Kidney capillary endothelial cell (primary cell): Measurements from ENCODE around the gene HBQ1.
"Not testable (repeated sequence)": the region's sequence is repeated elsewhere in the genome, so short reads cannot be mapped to it uniquely, and the experiment has no call there.

Source experiments
- DNase-seq: peaks from one replicate; pipeline ENCODE4 v3.0.0-alpha.2; 2018; ENCODE audit warnings: low spot score

Gene HBQ1

DNA sequence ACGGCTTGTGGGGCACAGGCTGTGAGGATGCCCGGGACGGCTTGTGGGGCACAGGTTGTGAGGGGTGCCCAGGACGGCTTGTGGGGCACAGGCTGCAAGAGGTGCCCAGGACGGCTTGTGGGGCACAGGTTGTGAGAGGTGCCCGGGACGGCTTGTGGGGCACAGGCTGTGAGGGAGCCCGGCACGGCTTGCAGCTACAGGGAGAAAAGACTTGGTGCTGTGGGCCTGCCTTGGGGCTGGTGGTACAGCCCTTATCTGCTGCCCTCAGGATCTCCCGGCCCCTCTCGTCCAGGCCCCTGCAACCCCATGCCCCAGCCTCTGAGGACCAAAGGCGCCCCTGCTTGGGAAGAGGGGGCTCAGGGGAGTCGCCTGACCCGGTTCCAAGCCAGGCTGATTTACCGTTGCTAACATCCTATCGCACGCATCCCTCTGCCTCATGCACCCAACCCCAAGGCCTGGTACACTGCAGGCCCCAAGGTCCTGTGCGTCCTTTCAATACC is 19.5 kb upstream of the HBQ1 start:
- no peak for DNase-seq

DNA sequence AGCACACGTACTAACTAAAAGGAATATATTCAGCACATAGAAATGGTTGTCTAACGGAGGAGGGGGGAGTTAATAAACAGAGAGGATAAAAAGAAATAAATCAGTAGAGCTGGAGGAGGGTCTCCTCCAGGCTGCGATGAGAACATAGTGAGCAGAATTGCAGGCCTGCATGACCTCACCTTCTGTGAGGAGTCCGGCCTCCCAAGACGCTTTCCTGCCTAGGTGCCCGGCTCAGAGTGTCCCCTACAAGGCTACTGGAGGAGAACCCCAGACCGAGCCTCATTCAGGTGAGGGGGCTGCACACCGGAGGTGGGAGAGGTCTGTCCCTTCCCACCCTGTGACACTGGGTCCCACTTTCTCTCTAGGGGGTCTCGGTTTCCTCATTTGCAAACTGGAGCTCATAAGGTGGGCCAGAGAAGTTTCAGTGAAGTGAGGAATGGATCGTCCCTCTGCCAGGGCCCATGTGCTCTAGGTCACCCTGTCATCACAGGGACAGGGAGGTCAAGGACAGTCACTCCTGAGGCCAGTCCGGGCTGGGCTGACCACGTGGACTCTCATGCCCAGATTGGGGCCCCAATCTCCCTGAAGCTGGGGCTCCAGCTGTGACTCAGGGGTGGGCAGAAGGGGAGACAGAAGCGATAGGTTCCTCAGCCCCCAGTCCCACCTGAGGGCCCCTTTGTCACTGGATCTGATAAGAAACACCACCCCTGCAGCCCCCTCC is 17.8 kb upstream of the HBQ1 start:
- DNase-seq: no peak

DNA sequence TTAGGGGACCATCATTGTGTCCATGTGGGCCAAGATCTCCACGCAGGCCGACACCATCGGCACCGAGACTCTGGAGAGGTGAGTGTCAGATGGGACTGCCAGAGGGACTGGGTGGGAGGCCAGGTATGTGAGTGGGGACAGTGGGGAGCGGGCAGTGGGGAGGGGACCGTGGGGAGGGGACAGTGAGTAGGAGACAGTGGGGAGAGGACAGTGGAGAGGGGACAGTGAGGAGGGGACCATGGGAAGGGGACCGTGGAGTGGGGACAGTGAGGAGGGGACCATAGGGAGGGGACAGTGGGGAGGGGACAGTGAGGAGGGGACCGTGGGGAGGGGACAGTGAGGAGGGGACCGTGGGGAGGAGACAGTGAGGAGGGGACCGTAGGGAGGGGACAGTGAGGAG is 17.1 kb upstream of the HBQ1 start:
- not testable (repeated sequence) for DNase-seq

DNA sequence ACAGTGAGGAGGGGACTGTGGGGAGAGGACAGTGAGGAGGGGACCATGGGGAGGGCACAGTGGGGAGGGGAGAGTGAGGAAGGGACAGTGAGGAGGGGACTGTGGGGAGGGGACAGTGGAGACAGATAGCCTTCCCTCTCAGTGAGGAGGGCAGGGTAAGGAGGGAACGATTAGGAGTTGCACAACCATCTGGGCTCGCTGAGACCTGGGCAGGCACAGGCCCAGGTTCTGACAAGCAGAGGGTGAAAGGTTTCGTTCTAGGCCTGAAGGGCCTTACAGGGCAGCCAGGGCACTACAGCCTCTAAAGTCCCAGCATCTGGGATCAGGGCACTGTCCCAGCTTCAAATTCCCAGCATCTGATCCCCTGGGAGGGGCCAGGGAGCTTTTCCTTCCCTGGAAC is 16.6 kb upstream of the HBQ1 start:
- DNase-seq: not testable (repeated sequence)

DNA sequence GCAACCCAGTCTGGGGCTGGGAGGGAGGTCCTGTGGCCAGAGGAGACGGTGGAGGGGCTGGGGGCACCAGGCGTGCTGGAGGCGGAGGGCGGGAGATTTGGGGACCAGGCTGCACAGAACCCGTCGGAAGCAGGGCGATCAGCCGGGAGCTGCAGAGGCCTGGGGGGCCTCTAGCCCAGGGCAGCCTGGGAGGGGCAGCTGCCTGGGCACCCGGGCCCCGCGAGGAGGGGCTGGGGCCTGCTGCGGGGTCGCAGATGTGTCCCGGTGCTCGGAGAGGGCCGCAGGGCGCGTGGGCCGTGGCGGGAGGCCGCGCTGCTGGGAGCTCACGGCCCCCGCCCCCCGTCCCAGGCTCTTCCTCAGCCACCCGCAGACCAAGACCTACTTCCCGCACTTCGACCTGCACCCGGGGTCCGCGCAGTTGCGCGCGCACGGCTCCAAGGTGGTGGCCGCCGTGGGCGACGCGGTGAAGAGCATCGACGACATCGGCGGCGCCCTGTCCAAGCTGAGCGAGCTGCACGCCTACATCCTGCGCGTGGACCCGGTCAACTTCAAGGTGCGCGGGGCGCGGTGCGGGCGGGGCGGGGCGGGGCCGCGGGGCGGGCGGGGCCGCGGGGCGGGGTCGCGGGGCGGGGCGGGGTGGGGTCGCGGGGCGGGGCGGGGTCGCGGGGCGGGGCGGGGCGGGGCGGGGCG is 16.0 kb upstream of the HBQ1 start:
- DNase-seq: not testable (repeated sequence)

DNA sequence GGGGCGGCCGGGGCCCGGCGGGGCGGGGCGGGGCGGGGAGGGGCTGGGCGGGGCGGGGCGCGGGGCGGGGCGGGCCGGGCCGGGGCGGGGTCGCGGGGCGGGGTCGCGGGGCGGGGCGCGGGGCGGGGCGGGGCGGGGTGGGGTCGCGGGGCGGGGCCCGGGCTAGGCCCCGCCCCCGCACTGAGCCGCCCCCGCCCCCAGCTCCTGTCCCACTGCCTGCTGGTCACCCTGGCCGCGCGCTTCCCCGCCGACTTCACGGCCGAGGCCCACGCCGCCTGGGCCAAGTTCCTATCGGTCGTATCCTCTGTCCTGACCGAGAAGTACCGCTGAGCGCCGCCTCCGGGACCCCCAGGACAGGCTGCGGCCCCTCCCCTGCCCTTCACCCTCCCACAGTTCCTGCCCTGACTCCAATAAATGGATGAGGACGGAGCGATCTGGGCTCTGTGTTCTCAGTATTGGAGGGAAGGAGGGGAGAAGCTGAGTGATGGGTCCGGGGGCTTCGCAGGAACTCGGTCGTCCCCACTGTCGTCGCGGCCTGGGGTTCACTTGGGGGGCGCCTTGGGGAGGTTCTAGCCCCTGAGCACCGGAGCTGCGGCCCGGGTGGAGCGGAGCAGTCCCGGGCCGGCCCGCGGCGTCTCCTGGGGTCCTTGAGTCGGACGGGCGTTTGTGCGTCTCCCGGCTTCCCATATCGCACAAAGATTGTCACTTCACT is 15.3 kb upstream of the HBQ1 start:
- DNase-seq: no peak

DNA sequence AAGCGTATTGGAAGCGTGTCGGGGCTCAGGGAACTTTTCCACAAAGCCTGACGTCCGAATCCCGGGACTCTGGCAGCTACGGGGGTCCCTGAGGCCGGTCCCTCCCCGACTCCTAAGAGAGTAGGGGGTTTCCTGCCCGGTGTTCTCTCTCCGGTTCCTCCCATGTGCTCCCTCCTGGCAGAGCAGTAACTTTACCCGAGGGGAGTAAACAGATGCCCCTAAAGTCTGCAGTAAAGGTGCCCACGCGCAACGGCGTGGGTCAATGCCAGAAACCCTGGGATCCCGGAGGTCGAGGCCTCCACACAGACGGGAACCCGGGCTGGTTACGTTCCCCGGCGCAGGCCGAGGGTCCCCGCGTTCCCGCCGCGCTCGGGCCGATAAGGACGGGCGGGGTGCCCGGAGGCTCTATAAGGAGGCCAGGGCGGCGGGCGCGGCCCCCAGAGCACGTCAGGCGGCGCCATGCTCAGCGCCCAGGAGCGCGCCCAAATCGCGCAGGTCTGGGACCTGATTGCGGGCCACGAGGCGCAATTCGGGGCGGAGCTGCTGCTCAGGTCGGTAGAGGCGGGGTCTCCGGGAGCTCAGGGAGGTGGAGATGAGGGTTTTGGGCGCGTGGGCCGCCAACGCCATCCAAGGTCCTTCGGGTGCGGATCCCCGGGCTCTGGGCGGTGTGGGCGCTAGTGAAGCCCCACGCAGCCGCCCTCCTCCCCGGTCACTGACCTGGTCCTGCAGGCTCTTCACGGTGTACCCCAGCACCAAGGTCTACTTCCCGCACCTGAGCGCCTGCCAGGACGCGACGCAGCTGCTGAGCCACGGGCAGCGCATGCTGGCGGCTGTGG is 14.5 kb upstream of the HBQ1 start, which contains the start of gene HBM:
HBM (plus strand) TSS at position 440 of the 836 bp plus-strand sequence; CDS start at position 460, 20 bp downstream.
- DNase-seq: no peak

DNA sequence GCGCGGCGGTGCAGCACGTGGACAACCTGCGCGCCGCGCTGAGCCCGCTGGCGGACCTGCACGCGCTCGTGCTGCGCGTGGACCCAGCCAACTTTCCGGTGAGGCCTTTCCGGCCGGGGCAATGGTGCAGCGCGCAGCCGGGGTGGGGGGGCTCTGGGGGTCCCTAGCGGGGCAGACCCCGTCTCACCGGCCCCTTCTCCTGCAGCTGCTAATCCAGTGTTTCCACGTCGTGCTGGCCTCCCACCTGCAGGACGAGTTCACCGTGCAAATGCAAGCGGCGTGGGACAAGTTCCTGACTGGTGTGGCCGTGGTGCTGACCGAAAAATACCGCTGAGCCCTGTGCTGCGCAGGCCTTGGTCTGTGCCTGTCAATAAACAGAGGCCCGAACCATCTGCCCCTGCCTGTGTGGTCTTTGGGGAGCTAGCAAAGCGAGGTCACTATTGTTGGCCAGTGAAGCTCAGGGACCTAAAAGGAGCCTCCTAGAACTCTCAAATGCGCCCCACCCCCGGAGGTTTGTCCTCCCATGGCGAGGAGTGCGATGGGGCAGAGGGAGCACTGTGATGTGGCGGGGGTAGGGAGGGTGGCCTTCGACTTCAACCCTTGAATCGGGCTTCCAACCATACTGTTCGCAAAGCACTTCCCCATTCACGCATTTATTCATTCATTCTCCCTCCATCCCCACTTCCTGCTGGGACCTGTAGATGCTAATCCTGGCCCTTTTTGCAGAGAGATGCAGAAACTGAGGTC is 13.7 kb upstream of the HBQ1 start:
- no peak for DNase-seq

DNA sequence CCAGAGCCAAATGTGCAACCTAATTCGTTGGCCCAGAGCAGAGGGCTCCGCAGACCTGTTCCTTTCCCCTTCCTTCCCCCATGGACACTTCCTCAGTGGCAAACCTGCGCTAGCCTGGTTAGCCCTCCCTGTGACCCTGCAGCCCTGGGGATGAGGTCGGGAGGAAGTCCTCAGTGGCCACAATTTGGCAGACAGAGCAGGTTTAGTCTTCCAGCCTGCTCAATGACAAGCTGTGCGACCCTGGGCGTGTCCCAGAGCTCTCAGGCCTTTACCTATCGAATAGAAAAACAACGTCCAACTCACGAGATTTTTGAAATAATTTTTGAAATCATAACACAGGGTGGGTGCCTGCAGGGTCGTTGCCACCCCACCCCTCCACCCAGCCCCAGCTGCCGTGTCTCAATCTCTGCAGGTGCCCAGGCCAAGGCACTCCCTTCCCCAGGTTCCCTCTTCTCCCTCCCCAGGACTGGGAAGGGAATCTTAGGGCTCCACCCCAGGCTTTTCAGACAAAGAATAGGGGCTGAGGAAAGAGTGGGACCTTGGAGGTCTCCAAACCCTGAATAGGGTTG is 13.1 kb upstream of the HBQ1 start:
- DNase-seq: no peak

DNA sequence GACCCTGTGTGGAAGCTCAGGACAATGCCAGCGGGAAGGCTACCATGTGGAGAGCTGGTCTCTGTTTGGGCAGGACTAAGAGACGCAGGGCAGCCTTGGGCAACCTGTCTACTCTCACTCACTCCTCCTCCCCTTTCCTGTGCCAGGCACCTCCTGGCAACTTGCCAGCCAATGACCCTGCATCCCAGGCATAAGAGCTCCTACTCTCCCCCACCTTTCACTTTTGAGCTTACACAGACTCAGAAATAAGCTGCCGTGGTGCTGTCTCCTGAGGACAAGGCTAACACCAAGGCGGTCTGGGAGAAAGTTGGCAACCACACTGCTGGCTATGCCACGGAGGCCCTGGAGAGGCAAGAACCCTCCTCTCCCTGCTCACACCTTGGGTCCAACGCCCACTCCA is 11.8 kb upstream of the HBQ1 start:
- no peak for DNase-seq

DNA sequence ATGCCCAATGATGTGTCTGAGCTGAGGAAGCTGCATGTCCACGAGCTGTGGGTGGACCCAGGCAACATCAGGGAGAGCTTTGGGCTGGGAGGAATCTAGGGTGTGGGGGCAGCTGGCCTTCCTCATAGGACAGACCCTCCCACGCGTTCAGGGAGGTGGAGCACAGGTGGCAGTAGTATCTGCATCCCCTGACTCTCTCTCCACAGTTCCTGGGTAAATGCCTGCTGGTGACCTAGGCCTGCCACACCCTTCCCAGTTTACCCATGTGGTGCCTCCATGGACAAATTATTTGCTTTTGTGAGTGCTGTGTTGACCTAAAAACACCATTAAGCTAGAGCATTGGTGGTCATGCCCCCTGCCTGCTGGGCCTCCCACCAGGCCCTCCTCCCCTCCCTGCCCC is 11.2 kb upstream of the HBQ1 start:
- DNase-seq: no peak

DNA sequence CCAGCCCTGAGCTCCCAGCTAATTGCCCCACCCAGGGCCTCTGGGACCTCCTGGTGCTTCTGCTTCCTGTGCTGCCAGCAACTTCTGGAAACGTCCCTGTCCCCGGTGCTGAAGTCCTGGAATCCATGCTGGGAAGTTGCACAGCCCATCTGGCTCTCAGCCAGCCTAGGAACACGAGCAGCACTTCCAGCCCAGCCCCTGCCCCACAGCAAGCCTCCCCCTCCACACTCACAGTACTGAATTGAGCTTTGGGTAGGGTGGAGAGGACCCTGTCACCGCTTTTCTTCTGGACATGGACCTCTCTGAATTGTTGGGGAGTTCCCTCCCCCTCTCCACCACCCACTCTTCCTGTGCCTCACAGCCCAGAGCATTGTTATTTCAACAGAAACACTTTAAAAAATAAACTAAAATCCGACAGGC is 10.2 kb upstream of the HBQ1 start:
- peak; percentile 11 for DNase-seq

DNA sequence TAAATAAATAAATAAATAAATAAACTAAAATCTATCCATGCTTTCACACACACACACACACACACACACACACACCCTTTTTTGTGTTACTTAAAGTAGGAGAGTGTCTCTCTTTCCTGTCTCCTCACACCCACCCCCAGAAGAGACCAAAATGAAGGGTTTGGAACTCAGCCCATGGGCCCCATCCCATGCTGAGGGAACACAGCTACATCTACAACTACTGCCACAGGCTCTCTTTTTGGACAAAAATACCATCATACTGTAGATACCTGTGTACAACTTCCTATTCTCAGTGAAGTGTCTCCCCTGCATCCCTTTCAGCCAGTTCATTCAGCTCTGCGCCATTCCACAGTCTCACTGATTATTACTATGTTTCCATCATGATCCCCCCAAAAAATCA is 9.5 kb upstream of the HBQ1 start:
- DNase-seq: no peak

DNA sequence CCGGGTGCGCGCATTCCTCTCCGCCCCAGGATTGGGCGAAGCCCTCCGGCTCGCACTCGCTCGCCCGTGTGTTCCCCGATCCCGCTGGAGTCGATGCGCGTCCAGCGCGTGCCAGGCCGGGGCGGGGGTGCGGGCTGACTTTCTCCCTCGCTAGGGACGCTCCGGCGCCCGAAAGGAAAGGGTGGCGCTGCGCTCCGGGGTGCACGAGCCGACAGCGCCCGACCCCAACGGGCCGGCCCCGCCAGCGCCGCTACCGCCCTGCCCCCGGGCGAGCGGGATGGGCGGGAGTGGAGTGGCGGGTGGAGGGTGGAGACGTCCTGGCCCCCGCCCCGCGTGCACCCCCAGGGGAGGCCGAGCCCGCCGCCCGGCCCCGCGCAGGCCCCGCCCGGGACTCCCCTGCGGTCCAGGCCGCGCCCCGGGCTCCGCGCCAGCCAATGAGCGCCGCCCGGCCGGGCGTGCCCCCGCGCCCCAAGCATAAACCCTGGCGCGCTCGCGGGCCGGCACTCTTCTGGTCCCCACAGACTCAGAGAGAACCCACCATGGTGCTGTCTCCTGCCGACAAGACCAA is 7.8 kb upstream of the HBQ1 start, which contains the start of gene HBA2:
HBA2 (plus strand) TSS at position 503 of the 568 bp plus-strand sequence; CDS start at position 540, 37 bp downstream.
- not testable (repeated sequence) for DNase-seq

DNA sequence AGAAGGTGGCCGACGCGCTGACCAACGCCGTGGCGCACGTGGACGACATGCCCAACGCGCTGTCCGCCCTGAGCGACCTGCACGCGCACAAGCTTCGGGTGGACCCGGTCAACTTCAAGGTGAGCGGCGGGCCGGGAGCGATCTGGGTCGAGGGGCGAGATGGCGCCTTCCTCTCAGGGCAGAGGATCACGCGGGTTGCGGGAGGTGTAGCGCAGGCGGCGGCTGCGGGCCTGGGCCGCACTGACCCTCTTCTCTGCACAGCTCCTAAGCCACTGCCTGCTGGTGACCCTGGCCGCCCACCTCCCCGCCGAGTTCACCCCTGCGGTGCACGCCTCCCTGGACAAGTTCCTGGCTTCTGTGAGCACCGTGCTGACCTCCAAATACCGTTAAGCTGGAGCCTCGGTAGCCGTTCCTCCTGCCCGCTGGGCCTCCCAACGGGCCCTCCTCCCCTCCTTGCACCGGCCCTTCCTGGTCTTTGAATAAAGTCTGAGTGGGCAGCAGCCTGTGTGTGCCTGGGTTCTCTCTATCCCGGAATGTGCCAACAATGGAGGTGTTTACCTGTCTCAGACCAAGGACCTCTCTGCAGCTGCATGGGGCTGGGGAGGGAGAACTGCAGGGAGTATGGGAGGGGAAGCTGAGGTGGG is 6.9 kb upstream of the HBQ1 start:
- DNase-seq: not testable (repeated sequence)

DNA sequence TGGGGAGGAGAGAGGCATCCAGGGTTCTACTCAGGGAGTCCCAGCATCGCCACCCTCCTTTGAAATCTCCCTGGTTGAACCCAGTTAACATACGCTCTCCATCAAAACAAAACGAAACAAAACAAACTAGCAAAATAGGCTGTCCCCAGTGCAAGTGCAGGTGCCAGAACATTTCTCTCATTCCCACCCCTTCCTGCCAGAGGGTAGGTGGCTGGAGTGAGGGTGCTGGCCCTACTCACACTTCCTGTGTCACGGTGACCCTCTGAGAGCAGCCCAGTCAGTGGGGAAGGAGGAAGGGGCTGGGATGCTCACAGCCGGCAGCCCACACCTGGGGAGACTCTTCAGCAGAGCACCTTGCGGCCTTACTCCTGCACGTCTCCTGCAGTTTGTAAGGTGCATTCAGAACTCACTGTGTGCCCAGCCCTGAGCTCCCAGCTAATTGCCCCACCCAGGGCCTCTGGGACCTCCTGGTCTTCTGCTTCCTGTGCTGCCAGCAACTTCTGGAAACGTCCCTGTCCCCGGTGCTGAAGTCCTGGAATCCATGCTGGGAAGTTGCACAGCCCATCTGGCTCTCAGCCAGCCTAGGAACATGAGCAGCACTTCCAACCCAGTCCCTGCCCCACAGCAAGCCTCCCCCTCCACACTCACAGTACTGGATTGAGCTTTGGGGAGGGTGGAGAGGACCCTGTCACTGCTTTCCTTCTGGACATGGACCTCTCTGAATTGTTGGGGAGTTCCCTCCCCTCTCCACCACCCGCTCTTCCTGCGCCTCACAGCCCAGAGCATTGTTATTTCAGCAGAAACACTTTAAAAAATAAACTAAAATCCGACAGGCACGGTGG is 6.1 kb upstream of the HBQ1 start:
- not testable (repeated sequence) for DNase-seq

DNA sequence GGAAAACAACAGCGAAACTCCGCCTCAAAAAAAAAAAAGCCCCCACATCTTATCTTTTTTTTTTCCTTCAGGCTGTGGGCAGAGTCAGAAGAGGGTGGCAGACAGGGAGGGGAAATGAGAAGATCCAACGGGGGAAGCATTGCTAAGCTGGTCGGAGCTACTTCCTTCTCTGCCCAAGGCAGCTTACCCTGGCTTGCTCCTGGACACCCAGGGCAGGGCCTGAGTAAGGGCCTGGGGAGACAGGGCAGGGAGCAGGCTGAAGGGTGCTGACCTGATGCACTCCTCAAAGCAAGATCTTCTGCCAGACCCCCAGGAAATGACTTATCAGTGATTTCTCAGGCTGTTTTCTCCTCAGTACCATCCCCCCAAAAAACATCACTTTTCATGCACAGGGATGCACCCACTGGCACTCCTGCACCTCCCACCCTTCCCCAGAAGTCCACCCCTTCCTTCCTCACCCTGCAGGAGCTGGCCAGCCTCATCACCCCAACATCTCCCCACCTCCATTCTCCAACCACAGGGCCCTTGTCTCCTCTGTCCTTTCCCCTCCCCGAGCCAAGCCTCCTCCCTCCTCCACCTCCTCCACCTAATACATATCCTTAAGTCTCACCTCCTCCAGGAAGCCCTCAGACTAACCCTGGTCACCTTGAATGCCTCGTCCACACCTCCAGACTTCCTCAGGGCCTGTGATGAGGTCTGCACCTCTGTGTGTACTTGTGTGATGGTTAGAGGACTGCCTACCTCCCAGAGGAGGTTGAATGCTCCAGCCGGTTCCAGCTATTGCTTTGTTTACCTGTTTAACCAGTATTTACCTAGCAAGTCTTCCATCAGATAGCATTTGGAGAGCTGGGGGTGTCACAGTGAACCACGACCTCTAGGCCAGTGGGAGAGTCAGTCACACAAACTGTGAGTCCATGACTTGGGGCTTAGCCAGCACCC is 5.0 kb upstream of the HBQ1 start:
- DNase-seq: no peak

DNA sequence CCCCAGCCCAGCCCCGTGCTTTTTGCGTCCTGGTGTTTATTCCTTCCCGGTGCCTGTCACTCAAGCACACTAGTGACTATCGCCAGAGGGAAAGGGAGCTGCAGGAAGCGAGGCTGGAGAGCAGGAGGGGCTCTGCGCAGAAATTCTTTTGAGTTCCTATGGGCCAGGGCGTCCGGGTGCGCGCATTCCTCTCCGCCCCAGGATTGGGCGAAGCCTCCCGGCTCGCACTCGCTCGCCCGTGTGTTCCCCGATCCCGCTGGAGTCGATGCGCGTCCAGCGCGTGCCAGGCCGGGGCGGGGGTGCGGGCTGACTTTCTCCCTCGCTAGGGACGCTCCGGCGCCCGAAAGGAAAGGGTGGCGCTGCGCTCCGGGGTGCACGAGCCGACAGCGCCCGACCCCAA is 4.3 kb upstream of the HBQ1 start:
- not testable (repeated sequence) for DNase-seq
